SU-DHL-6 (cell line): ENCODE results near the gene GPR108.

Source experiments
- H2AFZ ChIP-seq: fragments of 200-600 bp; sonication (generic); 2 replicates; pipeline ENCODE4 v1.6.1; 2014; ENCODE audit warnings: low read depth, mild to moderate bottlenecking, moderate library complexity, mixed read lengths, antibody characterized with exemption, low read length; ENCODE audit not compliant: severe bottlenecking
- H3F3A ChIP-seq: fragments of 200-600 bp; shearing (Covaris generic); 2 replicates; pipeline ENCODE4 v1.6.0; 2016; ENCODE audit warnings: antibody characterized with exemption, mild to moderate bottlenecking; ENCODE audit not compliant: insufficient read depth
- H3K27ac ChIP-seq: fragments of 200-600 bp; sonication (generic); 2 replicates; pipeline ENCODE4 v1.5.1; 2016; ENCODE audit warnings: low read depth, mild to moderate bottlenecking, low read length, moderate library complexity, mixed read lengths
- H3K27me3 ChIP-seq: fragments of 200-600 bp; sonication (generic), shearing (Covaris generic); 2 replicates; pipeline ENCODE4 v1.6.0; 2014; ENCODE audit warnings: mild to moderate bottlenecking, low read length
- H3K36me3 ChIP-seq: fragments of 200-600 bp; sonication (generic); 2 replicates; pipeline ENCODE4 v1.6.1; 2014; ENCODE audit warnings: mild to moderate bottlenecking, low read length, mixed read lengths
- H3K4me2 ChIP-seq: fragments of 300-600, 200-600 bp; shearing (Covaris generic), sonication (generic); 2 replicates; pipeline ENCODE4 v1.6.0; 2014; ENCODE audit warnings: low read length, low read depth, mild to moderate bottlenecking; ENCODE audit not compliant: poor library complexity, severe bottlenecking
- H3K4me3 ChIP-seq: fragments of 200-600 bp; sonication (generic); 2 replicates; pipeline ENCODE4 v1.5.1; 2014; ENCODE audit warnings: antibody characterized with exemption, low read length, mild to moderate bottlenecking, mixed read lengths; ENCODE audit not compliant: insufficient read depth, poor library complexity, severe bottlenecking
- H3K79me2 ChIP-seq: fragments of 200-600 bp; sonication (generic); 2 replicates; pipeline ENCODE4 v1.6.1; 2014; ENCODE audit warnings: mild to moderate bottlenecking, low read length, moderate library complexity; ENCODE audit not compliant: insufficient read depth
- H3K9ac ChIP-seq: fragments of 200-600 bp; sonication (generic); 2 replicates; pipeline ENCODE4 v1.7.0; 2014; ENCODE audit warnings: mild to moderate bottlenecking, low read length
- H3K9me2 ChIP-seq: fragments of 200-600 bp; sonication (generic); replicated peaks from 2 replicates; pipeline ENCODE4 v1.6.1; 2014; ENCODE audit warnings: low read length; ENCODE audit not compliant: insufficient read depth
- H3K9me3 ChIP-seq: fragments of 200-600 bp; sonication (generic); 2 replicates; pipeline ENCODE4 v1.6.1; 2014; ENCODE audit warnings: low read length, mixed read lengths; ENCODE audit not compliant: insufficient read depth
- H4K20me1 ChIP-seq: fragments of 200-600 bp; sonication (generic); 2 replicates; pipeline ENCODE4 v1.6.1; 2014; ENCODE audit warnings: low read depth, mild to moderate bottlenecking, antibody characterized with exemption, low read length, moderate library complexity, mixed read lengths
- CTCF ChIP-seq: fragments of 200-600 bp; sonication (generic); IDR thresholded peaks from one replicate; pipeline ENCODE4 v1.5.1; 2017; ENCODE audit warnings: antibody characterized with exemption, mild to moderate bottlenecking, low read length, moderate library complexity; ENCODE audit not compliant: insufficient read depth, poor library complexity, severe bottlenecking
- EZH2phosphoT487 ChIP-seq: fragments of 200-600 bp; sonication (generic), shearing (Covaris generic); conservative IDR thresholded peaks from 2 replicates; pipeline ENCODE4 v1.6.1; 2018; ENCODE audit warnings: mild to moderate bottlenecking, antibody characterized with exemption, low read length, moderate library complexity, mixed read lengths

Gene GPR108

GRCh38 chr19:6740589-6741343 lies 3.4 kb upstream of the GPR108 start:
- Histone ChIP-seq H3K9me3 (no peaks in the 10 kb centered on the region), H3K9me2 (no peaks in the 10 kb centered on the region), H4K20me1 (no peaks in the 10 kb centered on the region), H3K4me2 (peak overlapping the region; percentile 86), H3K79me2 (peaks cover 5% of the 10 kb centered on the region; the same call in 1 of the 2 replicates), H3K4me3 (peak overlapping the region; percentile 79), H3K27me3 (no peaks in the 10 kb centered on the region), H2AFZ (peak overlapping the region; percentile 55), H3K9ac (peak overlapping the region; percentile 70), H3F3A (peaks cover 27% of the 10 kb centered on the region), H3K27ac (peak overlapping the region; percentile 57), H3K36me3 (no peaks in the 10 kb centered on the region)
- TF ChIP-seq CTCF (no peak), EZH2phosphoT487 (no peak)

- Histone ChIP-seq H3K27me3 (no peaks in the 10 kb centered on the region), H3K4me3 (peak overlapping the region; percentile 79), H3K9ac (peak overlapping the region; percentile 70), H3K9me3 (no peaks in the 10 kb centered on the region), H3K36me3 (no peaks in the 10 kb centered on the region), H3K4me2 (peak overlapping the region; percentile 86), H4K20me1 (no peaks in the 10 kb centered on the region), H2AFZ (peak overlapping the region; percentile 55), H3F3A (peaks cover 27% of the 10 kb centered on the region), H3K27ac (peak overlapping the region; percentile 57), H3K9me2 (no peaks in the 10 kb centered on the region), H3K79me2 (peaks cover 5% of the 10 kb centered on the region; the same call in 1 of the 2 replicates)
- TF ChIP-seq CTCF (no peak), EZH2phosphoT487 (no peak)
Measured at GRCh38 chr19:6739883-6740588, 2.7 kb upstream of the GPR108 start.

GRCh38 chr19:6739390-6739882 lies 2.1 kb upstream of the GPR108 start, which contains the start of gene TRIP10:
Gene TRIP10, plus strand, starts transcription at chr19:6739680. Its CDS starts 82 bp downstream, at chr19:6739762.
- Histone ChIP-seq H3K27me3 (no peaks in the 10 kb centered on the region), H3K4me2 (peak within 1 kb of the TSS; percentile 86), H3K27ac (peak within 1 kb of the TSS; percentile 70), H3K4me3 (peak within 1 kb of the TSS; percentile 79), H3F3A (peaks cover 27% of the 10 kb centered on the region), H2AFZ (peak within 1 kb of the TSS; percentile 55), H3K79me2 (peaks cover 5% of the 10 kb centered on the region; the same call in 1 of the 2 replicates), H3K9me2 (no peaks in the 10 kb centered on the region), H3K36me3 (no peaks in the 10 kb centered on the region), H3K9me3 (no peaks in the 10 kb centered on the region), H4K20me1 (no peaks in the 10 kb centered on the region), H3K9ac (peak within 1 kb of the TSS; percentile 70)
- no peak for TF ChIP-seq EZH2phosphoT487
- no peak for TF ChIP-seq CTCF
